Kidney (tissue), 14 donors: ENCODE data around the gene KIF26B. TPM values are rescaled to one million over a fixed set of nuclear protein-coding genes. Genes with fewer than 3 reads are reported as not detected.

Source experiments
- DNase-seq, 5 donors: peaks; one replicate each; pipeline ENCODE4 v3.0.0-alpha.2; 2013 to 2020
- FAIRE-seq: peaks from 2 replicates; lab custom pipeline; 2012; peaks lifted over from hg19 to GRCh38; lab: Jason Lieb, UNC
- H3K27ac ChIP-seq, 2 donors: one replicate each; pipeline ENCODE4 v1.7.0; 2013; ENCODE audit warnings: low read depth in 2 of 2, low read length in 2 of 2, inconsistent platforms in 1 of 2
- H3K27me3 ChIP-seq: one replicate; pipeline ENCODE4 v1.7.1; 2013; ENCODE audit warnings: low read length, inconsistent platforms; ENCODE audit not compliant: control insufficient read depth, insufficient read depth
- H3K36me3 ChIP-seq, 3 donors: one replicate each; pipeline versions ENCODE4 v1.7.0 to v1.7.1; 2013; ENCODE audit warnings: low read length in 3 of 3, control low read depth in 1 of 3, inconsistent platforms in 1 of 3; ENCODE audit not compliant: insufficient read depth in 3 of 3, control insufficient read depth in 2 of 3
- H3K4me1 ChIP-seq, 3 donors: one replicate each; pipeline versions ENCODE4 v1.7.0 to v1.7.1; 2013; ENCODE audit warnings: low read length in 3 of 3, inconsistent platforms in 1 of 3, low read depth in 1 of 3; ENCODE audit not compliant: control insufficient read depth in 2 of 3, insufficient read depth in 2 of 3
- H3K4me3 ChIP-seq, 3 donors: one replicate each; pipeline versions ENCODE4 v1.7.0 to v1.8.1; 2013; ENCODE audit warnings: low read length in 3 of 3, control low read depth in 1 of 3, inconsistent platforms in 1 of 3
- H3K9ac ChIP-seq, 3 donors: one replicate each; pipeline versions ENCODE4 v1.7.0 to v1.7.1; 2013; ENCODE audit warnings: low read length in 3 of 3, control low read depth in 1 of 3, inconsistent platforms in 1 of 3
- H3K9me3 ChIP-seq, 3 donors: one replicate each; pipeline versions ENCODE4 v1.7.0 to v1.7.1; 2013; ENCODE audit warnings: low read length in 3 of 3, control low read depth in 1 of 3, inconsistent platforms in 1 of 3; ENCODE audit not compliant: control insufficient read depth in 2 of 3, insufficient read depth in 1 of 3
- intact Hi-C: fragments of 100-400 bp; cut with DNase I; formaldehyde crosslinking; loops from one replicate; pipeline ENCODE4 v1.11.1; 2022
- polyA plus RNA-seq: library from polyadenylated mRNA; stranded (reverse); fragments of 350-450 nt; fragmentation: Illumina TruSeq; extraction: RNeasy Lipid Tissue Mini Kit (QIAGEN cat#74804); gene quantifications from one replicate; pipeline ENCODE4 v1.2.3, GENCODE V29; 2014; ENCODE audit warnings: low read depth, low replicate concordance; ENCODE audit not compliant: insufficient read depth
- total RNA-seq: library from RNA; stranded (reverse); fragmentation: NEBNext Ultra II Directional; extraction: Animal tissue kit (Norgen Biotek cat#: 25700); gene quantifications from one replicate; pipeline ENCODE4 v1.2.1, GENCODE V29; 2021
- TF ChIP-seq, protein P1 (sequence below): IDR thresholded peaks from 3 replicates; pipeline ENCODE4 v1.5.1; 2012; ENCODE audit warnings: mild to moderate bottlenecking, moderate library complexity, borderline replicate concordance; ENCODE audit not compliant: insufficient read depth; ENCODE audit errors: extremely low read depth
- donor health status: control.
- donor health status: control.
- donor health status: control.
- donor health status: control.
- donor health status: control.
- donor health status: DM: yes; HTN: yes; CAD: no.
- donor health status: Normal renal cell carcinoma (clear cell type).

The KIF26B gene
- total and polyA plus RNA-seq, 2 donors from 2014 or later, result 0.52 to 10.7 TPM

DNA sequence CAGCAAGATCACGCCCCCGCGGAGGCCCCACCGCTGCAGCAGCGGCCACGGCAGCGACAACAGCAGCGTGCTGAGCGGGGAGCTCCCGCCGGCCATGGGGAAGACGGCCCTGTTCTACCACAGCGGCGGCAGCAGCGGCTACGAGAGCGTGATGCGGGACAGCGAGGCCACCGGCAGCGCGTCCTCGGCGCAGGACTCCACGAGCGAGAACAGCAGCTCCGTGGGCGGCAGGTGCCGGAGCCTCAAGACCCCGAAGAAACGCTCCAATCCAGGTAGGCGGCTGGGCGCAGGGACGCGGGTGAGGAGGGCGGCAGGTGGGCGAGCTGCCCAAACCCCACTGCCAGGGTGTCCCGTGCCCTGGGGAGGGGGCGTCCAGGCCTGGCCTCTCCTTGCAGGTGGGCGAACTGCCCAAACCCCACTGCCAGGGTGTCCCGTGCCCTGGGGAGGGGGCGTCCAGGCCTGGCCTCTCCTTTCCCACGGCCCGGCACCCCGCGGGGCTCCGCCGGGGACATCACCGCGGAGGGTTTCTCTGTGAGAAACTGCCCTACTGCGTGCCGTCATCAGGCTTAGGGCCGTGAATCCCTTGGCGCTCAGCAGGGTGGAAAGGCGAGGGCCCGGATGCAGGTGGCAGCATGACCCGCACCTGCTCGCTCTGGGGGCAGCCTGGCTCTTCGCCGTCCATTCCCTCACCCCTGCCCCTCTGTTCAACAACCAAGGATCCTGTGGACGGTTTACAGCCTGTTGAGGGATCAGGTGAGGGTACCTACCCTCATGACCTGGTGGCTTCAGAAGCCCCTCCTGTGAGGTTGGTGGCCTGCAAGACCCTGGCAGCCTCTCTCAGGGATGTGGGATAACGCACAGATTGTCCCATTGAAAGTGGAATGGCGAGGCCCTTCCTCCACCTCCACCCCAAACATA is 534.0 kb downstream of the KIF26B start:
- no peak for FAIRE-seq

DNA sequence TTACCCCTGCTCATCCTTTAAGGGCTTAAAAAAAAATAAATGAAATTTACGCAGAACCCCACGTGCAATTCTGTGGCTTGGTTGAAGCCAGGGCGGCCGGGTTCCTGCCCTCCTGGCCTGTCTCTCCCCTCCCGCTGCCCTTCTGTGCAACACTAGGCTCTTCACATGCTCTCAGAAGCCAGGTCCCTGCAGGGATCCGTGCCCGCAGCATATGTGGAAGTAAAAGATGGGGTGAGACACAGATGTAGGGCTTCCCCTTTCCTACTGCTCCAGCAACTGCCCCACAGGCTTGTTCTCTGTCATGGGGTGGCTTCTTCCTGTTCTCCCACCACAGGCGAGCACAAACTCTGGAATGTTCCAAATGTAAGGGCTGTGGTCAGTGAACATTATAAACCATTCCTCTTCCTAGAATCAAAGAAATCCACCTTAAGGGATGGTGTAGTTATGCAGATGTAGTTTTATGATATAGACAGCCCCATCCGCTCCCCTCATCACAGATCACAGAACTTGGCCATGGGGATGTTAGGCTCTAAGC is 535.4 kb downstream of the KIF26B start:
- DNase-seq (no peak), FAIRE-seq (no peak)
- Histone ChIP-seq H3K36me3 (no peaks in the 10 kb centered on the region), H3K4me1 (no peaks in the 10 kb centered on the region), H3K27me3 (no peaks in the 10 kb centered on the region), H3K9me3 (no peaks in the 10 kb centered on the region), H3K27ac (no peak overlapping the region), H3K9ac (no peak overlapping the region), H3K4me3 (no peak overlapping the region)
- intact Hi-C loops, result no loop called here
- TF ChIP-seq, protein P1, sequence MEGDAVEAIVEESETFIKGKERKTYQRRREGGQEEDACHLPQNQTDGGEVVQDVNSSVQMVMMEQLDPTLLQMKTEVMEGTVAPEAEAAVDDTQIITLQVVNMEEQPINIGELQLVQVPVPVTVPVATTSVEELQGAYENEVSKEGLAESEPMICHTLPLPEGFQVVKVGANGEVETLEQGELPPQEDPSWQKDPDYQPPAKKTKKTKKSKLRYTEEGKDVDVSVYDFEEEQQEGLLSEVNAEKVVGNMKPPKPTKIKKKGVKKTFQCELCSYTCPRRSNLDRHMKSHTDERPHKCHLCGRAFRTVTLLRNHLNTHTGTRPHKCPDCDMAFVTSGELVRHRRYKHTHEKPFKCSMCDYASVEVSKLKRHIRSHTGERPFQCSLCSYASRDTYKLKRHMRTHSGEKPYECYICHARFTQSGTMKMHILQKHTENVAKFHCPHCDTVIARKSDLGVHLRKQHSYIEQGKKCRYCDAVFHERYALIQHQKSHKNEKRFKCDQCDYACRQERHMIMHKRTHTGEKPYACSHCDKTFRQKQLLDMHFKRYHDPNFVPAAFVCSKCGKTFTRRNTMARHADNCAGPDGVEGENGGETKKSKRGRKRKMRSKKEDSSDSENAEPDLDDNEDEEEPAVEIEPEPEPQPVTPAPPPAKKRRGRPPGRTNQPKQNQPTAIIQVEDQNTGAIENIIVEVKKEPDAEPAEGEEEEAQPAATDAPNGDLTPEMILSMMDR, result no peak

More for the DNA sequence above, 534.0 kb downstream of the KIF26B start:
- intact Hi-C loops, result no loop called here
- Histone ChIP-seq H3K9me3 (no peaks in the 10 kb centered on the region), H3K36me3 (no peaks in the 10 kb centered on the region), H3K27me3 (no peaks in the 10 kb centered on the region), H3K4me1 (no peaks in the 10 kb centered on the region), H3K9ac (no peak overlapping the region), H3K27ac (no peak overlapping the region), H3K4me3 (no peak overlapping the region)
- peak in 1 of 5 donors; percentile 66 for DNase-seq
- TF ChIP-seq, protein P1, result no peak

DNA sequence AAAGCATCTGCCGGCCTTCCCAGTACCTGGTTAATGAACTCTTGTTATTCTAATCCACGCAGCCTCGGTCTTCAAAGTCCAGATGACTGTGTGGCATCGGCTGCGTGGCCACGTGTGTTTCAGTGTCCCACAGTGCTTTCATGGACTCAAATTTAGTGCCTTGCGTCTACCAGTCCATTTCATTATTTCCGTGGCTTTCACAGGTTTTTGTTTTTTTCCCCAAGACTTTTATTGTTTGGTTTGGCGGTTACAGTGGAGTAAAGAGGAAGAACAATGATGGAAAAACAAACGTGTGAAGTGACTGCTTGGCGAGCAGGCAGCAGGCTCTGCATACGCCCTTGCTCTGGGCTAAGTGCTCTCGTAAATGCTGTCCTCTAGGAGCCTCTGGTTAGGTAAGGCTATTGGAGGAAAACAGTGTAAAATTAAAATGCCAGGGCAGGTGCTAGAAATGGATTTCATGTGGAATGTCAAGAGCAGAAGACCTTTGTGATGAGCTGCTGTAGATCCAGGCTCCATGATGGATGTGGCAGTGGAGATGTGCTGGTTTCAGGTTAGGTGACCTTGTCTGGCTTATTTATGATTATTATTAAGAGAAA is 536.3 kb downstream of the KIF26B start:
- H3K4me1 ChIP-seq, result no peaks in the 10 kb centered on the region
- TF ChIP-seq, protein P1, result no peak
- intact Hi-C loops, result no loop called here
- FAIRE-seq, result no peak
- peak in 1 of 5 donors; percentile 29 for DNase-seq
- H3K36me3 ChIP-seq, result no peaks in the 10 kb centered on the region
- H3K4me3 ChIP-seq, result no peak overlapping the region
- no peaks in the 10 kb centered on the region for H3K9me3 ChIP-seq
- no peak overlapping the region for H3K27ac ChIP-seq
- H3K27me3 ChIP-seq, result no peaks in the 10 kb centered on the region
- no peak overlapping the region for H3K9ac ChIP-seq
